BLaER1 (cell line): Measurements from ENCODE around the gene PCDHGA2.
"Not testable (repeated sequence)": the region's sequence is repeated elsewhere in the genome, so short reads cannot be mapped to it uniquely, and the experiment has no call there.

Experiments
- H3K27ac ChIP-seq: shearing (Covaris generic); formaldehyde crosslinking; 2 replicates; pipeline ENCODE4 v1.8.1; 2022
- H3K27me3 ChIP-seq: shearing (Covaris generic); formaldehyde crosslinking; 2 replicates; pipeline ENCODE4 v1.8.1; 2022
- H3K36me3 ChIP-seq: shearing (Covaris generic); formaldehyde crosslinking; 2 replicates; pipeline ENCODE4 v1.8.1; 2022
- H3K4me1 ChIP-seq: shearing (Covaris generic); formaldehyde crosslinking; 2 replicates; pipeline ENCODE4 v1.8.1; 2022
- H3K4me2 ChIP-seq: shearing (Covaris generic); formaldehyde crosslinking; 2 replicates; pipeline ENCODE4 v1.8.1; 2022
- H3K4me3 ChIP-seq: shearing (Covaris generic); formaldehyde crosslinking; 2 replicates; pipeline ENCODE4 v1.8.1; 2022
- H3K9ac ChIP-seq: shearing (Covaris generic); formaldehyde crosslinking; 2 replicates; pipeline ENCODE4 v1.8.1; 2022
- H3K9me3 ChIP-seq: shearing (Covaris generic); formaldehyde crosslinking; 2 replicates; pipeline ENCODE4 v1.8.1; 2022
- H4K20me1 ChIP-seq: shearing (Covaris generic); formaldehyde crosslinking; 2 replicates; pipeline ENCODE4 v1.8.1; 2022
- Cebpa-rat ChIP-seq: shearing (Covaris generic); IDR thresholded peaks from 2 replicates; pipeline ENCODE4 v1.8.1; 2022

The PCDHGA2 gene

GRCh38 chr5:141322261-141322660, 16.3 kb upstream of the PCDHGA2 start:
- no peak overlapping the region for H3K9ac ChIP-seq
- peaks cover 80% of the 10 kb centered on the region for H3K9me3 ChIP-seq
- no peaks in the 10 kb centered on the region for H3K27me3 ChIP-seq
- H3K27ac ChIP-seq: no peak overlapping the region
- H3K4me1 ChIP-seq: peaks cover 12% of the 10 kb centered on the region
- H3K4me3 ChIP-seq: no peak overlapping the region
- H3K4me2 ChIP-seq: no peak overlapping the region
- no peaks in the 10 kb centered on the region for H4K20me1 ChIP-seq
- H3K36me3 ChIP-seq: peaks cover 31% of the 10 kb centered on the region
- no peak for TF ChIP-seq Cebpa-rat

- TF ChIP-seq Cebpa-rat: no peak
- Histone ChIP-seq H3K36me3 (peaks cover 26% of the 10 kb centered on the region), H3K4me1 (peaks cover 9% of the 10 kb centered on the region), H3K4me3 (peak overlapping the region; percentile 67), H3K27ac (peak overlapping the region; percentile 84), H3K9me3 (peaks cover 81% of the 10 kb centered on the region), H3K4me2 (peak overlapping the region; percentile 69), H3K27me3 (no peaks in the 10 kb centered on the region), H3K9ac (peak overlapping the region; percentile 82), H4K20me1 (no peaks in the 10 kb centered on the region)
Observed at GRCh38 chr5:141326088-141326854, 12.3 kb upstream of the PCDHGA2 start.

GRCh38 chr5:141328231-141328630, 10.3 kb upstream of the PCDHGA2 start:
- no peak overlapping the region for H3K9ac ChIP-seq
- no peak for TF ChIP-seq Cebpa-rat
- no peaks in the 10 kb centered on the region for H4K20me1 ChIP-seq
- 0 out of 2 replicates have a peak overlapping the region, but pooled peaks have one; percentile 4 for H3K4me3 ChIP-seq
- H3K4me2 ChIP-seq: no peak overlapping the region
- peaks cover 82% of the 10 kb centered on the region for H3K9me3 ChIP-seq
- no peaks in the 10 kb centered on the region for H3K27me3 ChIP-seq
- H3K4me1 ChIP-seq: peaks cover 6% of the 10 kb centered on the region
- peaks cover 41% of the 10 kb centered on the region for H3K36me3 ChIP-seq
- H3K27ac ChIP-seq: no peak overlapping the region

GRCh38 chr5:141330299-141331080, 8.1 kb upstream of the PCDHGA2 start, which contains the start of gene PCDHGA1:
Gene PCDHGA1, plus strand, starts transcription at chr5:141330514.
- no peak within 1 kb of the TSS for H3K4me3 ChIP-seq
- H3K27me3 ChIP-seq: no peaks in the 10 kb centered on the region
- no peaks in the 10 kb centered on the region for H4K20me1 ChIP-seq
- TF ChIP-seq Cebpa-rat: no peak
- H3K4me1 ChIP-seq: peaks cover 6% of the 10 kb centered on the region
- H3K4me2 ChIP-seq: no peak within 1 kb of the TSS
- H3K9me3 ChIP-seq: peaks cover 85% of the 10 kb centered on the region
- H3K36me3 ChIP-seq: peaks cover 41% of the 10 kb centered on the region
- H3K27ac ChIP-seq: no peak within 1 kb of the TSS
- H3K9ac ChIP-seq: no peak within 1 kb of the TSS

- H3K4me2 ChIP-seq, H3K4me1 ChIP-seq, H3K9ac ChIP-seq, H4K20me1 ChIP-seq, H3K4me3 ChIP-seq, H3K27ac ChIP-seq, H3K27me3 ChIP-seq: not testable (repeated sequence)
- Histone ChIP-seq H3K36me3 (peaks cover 34% of the 10 kb centered on the region), H3K9me3 (peaks cover 89% of the 10 kb centered on the region)
Observed at GRCh38 chr5:141332571-141332970, 6.0 kb upstream of the PCDHGA2 start.

GRCh38 chr5:141340781-141341354, 2.3 kb downstream of the PCDHGA2 start:
- H3K27ac ChIP-seq, H4K20me1 ChIP-seq: not testable (repeated sequence)

GRCh38 chr5:141342773-141343172, 4.2 kb downstream of the PCDHGA2 start:
- Histone ChIP-seq H3K9me3 (peaks cover 91% of the 10 kb centered on the region), H3K9ac (no peak overlapping the region), H3K4me2 (no peak overlapping the region), H3K27ac (no peak overlapping the region), H3K4me3 (no peak overlapping the region), H3K27me3 (no peaks in the 10 kb centered on the region), H3K36me3 (0 out of 2 replicates have a peak, but pooled peaks cover 12% of the 10 kb centered on the region), H3K4me1 (no peaks in the 10 kb centered on the region), H4K20me1 (no peaks in the 10 kb centered on the region)
- no peak for TF ChIP-seq Cebpa-rat

More at GRCh38 chr5:141340781-141341354, 2.3 kb downstream of the PCDHGA2 start:
- H3K9ac ChIP-seq, H3K4me3 ChIP-seq, H3K4me1 ChIP-seq, H3K27me3 ChIP-seq, H3K4me2 ChIP-seq: not testable (repeated sequence)
- Histone ChIP-seq H3K9me3 (peaks cover 92% of the 10 kb centered on the region), H3K36me3 (0 out of 2 replicates have a peak, but pooled peaks cover 12% of the 10 kb centered on the region)

GRCh38 chr5:141343242-141343952, 4.8 kb downstream of the PCDHGA2 start, which contains the start of gene PCDHGA3:
Gene PCDHGA3, plus strand, starts transcription at chr5:141343829. Its CDS starts 205 bp downstream, at chr5:141344034.
- Histone ChIP-seq H3K27me3 (no peaks in the 10 kb centered on the region), H3K4me1 (no peaks in the 10 kb centered on the region), H3K36me3 (0 out of 2 replicates have a peak, but pooled peaks cover 12% of the 10 kb centered on the region), H3K4me3 (no peak within 1 kb of the TSS), H3K4me2 (no peak within 1 kb of the TSS), H3K9me3 (peaks cover 88% of the 10 kb centered on the region), H4K20me1 (no peaks in the 10 kb centered on the region), H3K9ac (no peak within 1 kb of the TSS), H3K27ac (no peak within 1 kb of the TSS)
- TF ChIP-seq Cebpa-rat: no peak

- no peak overlapping the region for H3K9ac ChIP-seq
- H4K20me1 ChIP-seq: no peaks in the 10 kb centered on the region
- no peak overlapping the region for H3K4me3 ChIP-seq
- peaks cover 87% of the 10 kb centered on the region for H3K9me3 ChIP-seq
- no peak overlapping the region for H3K4me2 ChIP-seq
- no peaks in the 10 kb centered on the region for H3K27me3 ChIP-seq
- no peak overlapping the region for H3K27ac ChIP-seq
- H3K4me1 ChIP-seq: no peaks in the 10 kb centered on the region
- H3K36me3 ChIP-seq: 0 out of 2 replicates have a peak, but pooled peaks cover 10% of the 10 kb centered on the region
- no peak for TF ChIP-seq Cebpa-rat
Observed at GRCh38 chr5:141343953-141344463, 5.4 kb downstream of the PCDHGA2 start.
